OCI-LY1 (cell line): ENCODE measurements around the gene TM2D3.

Source experiments
- H2AFZ ChIP-seq: fragments of 200-600 bp; sonication (generic), shearing (Covaris generic); 2 replicates; pipeline ENCODE4 v1.6.0; 2014; ENCODE audit warnings: antibody characterized with exemption, mild to moderate bottlenecking, low read length
- H3F3A ChIP-seq: fragments of 200-600 bp; sonication (generic), shearing (Covaris generic); 2 replicates; pipeline ENCODE4 v1.6.0; 2014; ENCODE audit warnings: mild to moderate bottlenecking, antibody characterized with exemption, low read length, moderate library complexity; ENCODE audit not compliant: insufficient read depth
- H3K27ac ChIP-seq: fragments of 200-600 bp; sonication (generic); 2 replicates; pipeline ENCODE4 v1.5.1; 2014; ENCODE audit warnings: low read length, mixed run types, mild to moderate bottlenecking, low read depth; ENCODE audit not compliant: poor library complexity, severe bottlenecking
- H3K27me3 ChIP-seq: fragments of 200-600 bp; sonication (generic); 2 replicates; pipeline ENCODE4 v1.6.0; 2014; ENCODE audit warnings: antibody characterized with exemption, mild to moderate bottlenecking, low read length, moderate library complexity; ENCODE audit not compliant: insufficient read depth
- H3K36me3 ChIP-seq: fragments of 200-600 bp; sonication (generic); 2 replicates; pipeline ENCODE4 v1.6.1; 2014; ENCODE audit warnings: mild to moderate bottlenecking, antibody characterized with exemption, low read length, moderate library complexity, mixed read lengths; ENCODE audit not compliant: insufficient read depth
- H3K4me1 ChIP-seq: fragments of 200-600 bp; sonication (generic); 2 replicates; pipeline ENCODE4 v1.5.1; 2014; ENCODE audit warnings: mild to moderate bottlenecking, low read length, moderate library complexity; ENCODE audit not compliant: insufficient read depth, severe bottlenecking
- H3K4me2 ChIP-seq: fragments of 200-600 bp; sonication (generic), shearing (Covaris generic); 2 replicates; pipeline ENCODE4 v1.6.1; 2014; ENCODE audit warnings: low read length
- H3K4me3 ChIP-seq: fragments of 200-600 bp; sonication (generic); 2 replicates; pipeline ENCODE4 v1.5.1; 2014; ENCODE audit warnings: low read length, low read depth, mild to moderate bottlenecking, mixed read lengths; ENCODE audit not compliant: poor library complexity, severe bottlenecking
- H3K79me2 ChIP-seq: fragments of 200-600 bp; shearing (Covaris generic); 2 replicates; pipeline ENCODE4 v1.6.1; 2016; ENCODE audit warnings: mixed run types, low read length, mixed read lengths; ENCODE audit not compliant: insufficient read depth
- H3K9ac ChIP-seq: fragments of 200-600 bp; sonication (generic), shearing (Covaris generic); 2 replicates; pipeline ENCODE4 v1.6.1; 2014; ENCODE audit warnings: mild to moderate bottlenecking, low read length, mixed read lengths
- H3K9me2 ChIP-seq: fragments of 200-600 bp; sonication (generic), shearing (Covaris generic); 2 replicates; pipeline ENCODE4 v1.6.1; 2014; ENCODE audit warnings: low read depth, mild to moderate bottlenecking, low read length, mixed read lengths
- H3K9me3 ChIP-seq: fragments of 200-600 bp; shearing (Covaris generic); 2 replicates; pipeline ENCODE4 v1.6.1; 2014; ENCODE audit warnings: low read length, mixed read lengths
- H4K20me1 ChIP-seq: fragments of 200-600 bp; sonication (generic), shearing (Covaris generic); 2 replicates; pipeline ENCODE4 v1.6.0; 2016; ENCODE audit warnings: mild to moderate bottlenecking, low read length; ENCODE audit not compliant: insufficient read depth
- EZH2 ChIP-seq: fragments of 200-600 bp; sonication (generic), shearing (Covaris generic); IDR thresholded peaks from 2 replicates; pipeline ENCODE4 v1.8.0; 2017; ENCODE audit warnings: borderline replicate concordance, mixed run types, mild to moderate bottlenecking, antibody characterized with exemption, low read length, moderate library complexity, mixed read lengths
- TF ChIP-seq, protein P1 (sequence below): fragments of 200-600 bp; sonication (generic), shearing (Covaris generic); IDR thresholded peaks from 2 replicates; pipeline ENCODE4 v1.5.1; 2017; ENCODE audit warnings: mild to moderate bottlenecking, antibody characterized with exemption, low read length, moderate library complexity, mixed read lengths

TM2D3 gene

DNA sequence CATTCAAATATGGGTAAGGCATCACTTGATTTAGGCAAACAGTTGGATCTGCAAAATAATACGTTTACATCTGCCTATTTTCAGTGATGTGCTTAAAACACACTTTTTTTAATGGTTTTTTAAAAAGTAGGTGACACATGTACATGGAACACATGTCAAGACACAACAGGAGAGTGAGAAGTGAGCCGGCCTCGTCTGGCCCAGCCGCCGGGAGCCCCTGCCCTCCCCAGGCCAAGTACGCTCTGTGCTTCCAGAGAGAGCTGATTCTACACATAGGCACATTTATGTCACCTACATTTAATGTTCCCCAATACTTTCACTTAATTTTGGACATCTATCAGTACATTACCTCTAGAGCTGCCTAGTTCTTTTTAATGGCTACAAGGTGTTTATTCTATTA, 3.8 kb downstream of the TM2D3 start:
- Histone ChIP-seq H3K27ac (no peak overlapping the region), H4K20me1 (0 out of 2 replicates have a peak, but pooled peaks cover 5% of the 10 kb centered on the region), H3K79me2 (peaks cover 36% of the 10 kb centered on the region), H3K9ac (no peak overlapping the region), H3K4me3 (no peak overlapping the region), H3K4me1 (peaks cover 27% of the 10 kb centered on the region), H2AFZ (no peak overlapping the region), H3F3A (no peaks in the 10 kb centered on the region), H3K4me2 (no peak overlapping the region), H3K27me3 (no peaks in the 10 kb centered on the region), H3K36me3 (peaks cover 64% of the 10 kb centered on the region), H3K9me2 (no peaks in the 10 kb centered on the region), H3K9me3 (no peaks in the 10 kb centered on the region)
- TF ChIP-seq EZH2, result no peak
- TF ChIP-seq, protein P1, sequence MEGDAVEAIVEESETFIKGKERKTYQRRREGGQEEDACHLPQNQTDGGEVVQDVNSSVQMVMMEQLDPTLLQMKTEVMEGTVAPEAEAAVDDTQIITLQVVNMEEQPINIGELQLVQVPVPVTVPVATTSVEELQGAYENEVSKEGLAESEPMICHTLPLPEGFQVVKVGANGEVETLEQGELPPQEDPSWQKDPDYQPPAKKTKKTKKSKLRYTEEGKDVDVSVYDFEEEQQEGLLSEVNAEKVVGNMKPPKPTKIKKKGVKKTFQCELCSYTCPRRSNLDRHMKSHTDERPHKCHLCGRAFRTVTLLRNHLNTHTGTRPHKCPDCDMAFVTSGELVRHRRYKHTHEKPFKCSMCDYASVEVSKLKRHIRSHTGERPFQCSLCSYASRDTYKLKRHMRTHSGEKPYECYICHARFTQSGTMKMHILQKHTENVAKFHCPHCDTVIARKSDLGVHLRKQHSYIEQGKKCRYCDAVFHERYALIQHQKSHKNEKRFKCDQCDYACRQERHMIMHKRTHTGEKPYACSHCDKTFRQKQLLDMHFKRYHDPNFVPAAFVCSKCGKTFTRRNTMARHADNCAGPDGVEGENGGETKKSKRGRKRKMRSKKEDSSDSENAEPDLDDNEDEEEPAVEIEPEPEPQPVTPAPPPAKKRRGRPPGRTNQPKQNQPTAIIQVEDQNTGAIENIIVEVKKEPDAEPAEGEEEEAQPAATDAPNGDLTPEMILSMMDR, result no peak

DNA sequence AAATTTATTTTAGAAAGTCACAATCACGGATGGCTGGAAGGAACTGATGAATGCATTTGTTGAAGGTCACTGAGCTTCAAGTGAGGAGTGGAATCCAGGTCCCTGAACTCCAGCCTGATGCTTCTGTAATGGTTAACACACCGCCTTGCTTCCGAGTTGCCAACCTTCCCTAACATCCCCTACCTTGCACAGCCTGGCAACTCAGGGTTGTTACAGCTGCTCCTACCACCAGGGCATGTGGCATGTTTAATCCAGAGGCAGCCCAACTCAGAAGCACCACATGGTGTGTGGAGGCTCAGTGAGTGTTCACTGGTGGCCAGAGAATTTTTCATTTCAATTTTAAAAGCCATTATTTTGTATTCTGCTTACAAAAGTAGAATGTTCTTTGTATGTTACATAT, 4.9 kb downstream of the TM2D3 start:
- no peaks in the 10 kb centered on the region for H3F3A ChIP-seq
- H3K9me3 ChIP-seq, result no peaks in the 10 kb centered on the region
- no peak overlapping the region for H2AFZ ChIP-seq
- no peak for TF ChIP-seq EZH2
- TF ChIP-seq, protein P1, result no peak
- H3K36me3 ChIP-seq, result peaks cover 68% of the 10 kb centered on the region
- H3K27me3 ChIP-seq, result no peaks in the 10 kb centered on the region
- H3K4me2 ChIP-seq, result no peak overlapping the region
- H3K9me2 ChIP-seq, result no peaks in the 10 kb centered on the region
- H4K20me1 ChIP-seq, result 0 out of 2 replicates have a peak, but pooled peaks cover 5% of the 10 kb centered on the region
- H3K4me3 ChIP-seq, result no peak overlapping the region
- no peak overlapping the region for H3K27ac ChIP-seq
- H3K9ac ChIP-seq, result no peak overlapping the region
- H3K4me1 ChIP-seq, result peaks cover 28% of the 10 kb centered on the region
- peaks cover 36% of the 10 kb centered on the region for H3K79me2 ChIP-seq

DNA sequence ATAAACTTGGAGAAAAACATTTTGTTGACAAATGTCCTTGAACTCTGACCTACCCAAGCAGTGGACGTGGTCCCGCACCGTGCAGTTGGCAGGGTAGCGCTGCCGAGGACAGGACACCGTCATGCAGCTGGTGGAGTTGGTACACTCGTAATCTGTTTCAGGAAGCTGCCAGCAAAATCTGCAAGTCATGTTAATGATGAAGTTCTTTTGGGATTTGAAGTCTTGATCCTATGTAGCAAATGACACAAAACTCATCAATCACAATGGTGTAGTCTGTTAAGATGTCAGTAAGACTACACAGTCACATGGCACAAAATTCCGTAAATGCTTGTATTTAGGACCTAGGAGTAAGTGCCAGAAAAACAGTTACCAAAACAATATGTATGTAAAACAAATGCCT, 5.5 kb downstream of the TM2D3 start:
- TF ChIP-seq, protein P1, result no peak
- TF ChIP-seq EZH2, result no peak

More for the DNA sequence above, 5.5 kb downstream of the TM2D3 start:
- Histone ChIP-seq H3K9ac (no peak overlapping the region), H2AFZ (no peak overlapping the region), H3K4me3 (no peak overlapping the region), H3K9me2 (no peaks in the 10 kb centered on the region), H3K9me3 (no peaks in the 10 kb centered on the region), H4K20me1 (0 out of 2 replicates have a peak, but pooled peaks cover 5% of the 10 kb centered on the region), H3K4me1 (peaks cover 34% of the 10 kb centered on the region), H3K79me2 (peaks cover 34% of the 10 kb centered on the region), H3K27ac (no peak overlapping the region), H3K4me2 (no peak overlapping the region), H3F3A (peaks cover 4% of the 10 kb centered on the region), H3K27me3 (no peaks in the 10 kb centered on the region), H3K36me3 (peaks cover 74% of the 10 kb centered on the region)
